GM21515 (cell line): Measurements from ENCODE around the gene PCDHA4.
"Not testable (repeated sequence)": the region's sequence is repeated elsewhere in the genome, so short reads cannot be mapped to it uniquely, and the experiment has no call there.

ENCODE experiments used
- ATAC-seq: cut with Tn5 transposase; IDR thresholded peaks from one replicate; pipeline ENCODE4 v1.9.1; 2021; ENCODE audit not compliant: unreplicated experiment

The PCDHA4 gene

GRCh38 chr5:140806834-140807775, at the start of gene PCDHA4:
PCDHA4 (plus strand) TSS chr5:140807068.
- no peak for ATAC-seq

- ATAC-seq: no peak
These were observed 42.5 kb upstream of the PCDHA4 start for GRCh38 chr5:140764177-140764973.

GRCh38 chr5:140767444-140767843, 39.4 kb upstream of the PCDHA4 start:
- ATAC-seq: no peak

GRCh38 chr5:140780512-140780911, 26.4 kb upstream of the PCDHA4 start:
- ATAC-seq: no peak

GRCh38 chr5:140785905-140786686, 20.8 kb upstream of the PCDHA4 start, which contains the start of gene PCDHA1:
PCDHA1 (plus strand) TSS chr5:140786140.
- ATAC-seq: no peak

GRCh38 chr5:140787422-140787821, 19.4 kb upstream of the PCDHA4 start:
- ATAC-seq: not testable (repeated sequence)

GRCh38 chr5:140787849-140788504, 18.9 kb upstream of the PCDHA4 start:
- not testable (repeated sequence) for ATAC-seq

- no peak for ATAC-seq
These were observed 15.8 kb upstream of the PCDHA4 start for GRCh38 chr5:140791089-140791488.

- ATAC-seq: no peak
These were observed 12.1 kb upstream of the PCDHA4 start, which contains the start of gene PCDHA2 for GRCh38 chr5:140794595-140795258. PCDHA2 (plus strand) TSS chr5:140794852.

- ATAC-seq: no peak
These were observed 11.6 kb upstream of the PCDHA4 start for GRCh38 chr5:140795259-140795641.

GRCh38 chr5:140796072-140796717, 10.7 kb upstream of the PCDHA4 start:
- not testable (repeated sequence) for ATAC-seq

GRCh38 chr5:140796718-140797095, 10.2 kb upstream of the PCDHA4 start:
- no peak for ATAC-seq

- no peak for ATAC-seq
These were observed 5.9 kb upstream of the PCDHA4 start, which contains the start of gene PCDHA3 for GRCh38 chr5:140800816-140801493. PCDHA3 (plus strand) TSS chr5:140801057.

GRCh38 chr5:140801494-140801841, 5.4 kb upstream of the PCDHA4 start:
- no peak for ATAC-seq

GRCh38 chr5:140802381-140802780, 4.5 kb upstream of the PCDHA4 start:
- ATAC-seq: not testable (repeated sequence)

GRCh38 chr5:140802781-140803271, 4.0 kb upstream of the PCDHA4 start:
- ATAC-seq: no peak

GRCh38 chr5:140808241-140808888, 1.5 kb downstream of the PCDHA4 start:
- ATAC-seq: not testable (repeated sequence)

GRCh38 chr5:140808889-140809291, 2.0 kb downstream of the PCDHA4 start:
- ATAC-seq: no peak
